Measurements from ENCODE around the gene MAML3. TPM values are rescaled to one million over a fixed set of nuclear protein-coding genes. Genes with fewer than 3 reads are reported as not detected.
A peak's percentile ranks its signal among the peaks of the same experiment; 100 is the strongest.

Gene MAML3
- total and polyA plus RNA-seq, 4 experiments from 2014 or later: 0.15 to 3.7 (median 1.7) TPM

DNA sequence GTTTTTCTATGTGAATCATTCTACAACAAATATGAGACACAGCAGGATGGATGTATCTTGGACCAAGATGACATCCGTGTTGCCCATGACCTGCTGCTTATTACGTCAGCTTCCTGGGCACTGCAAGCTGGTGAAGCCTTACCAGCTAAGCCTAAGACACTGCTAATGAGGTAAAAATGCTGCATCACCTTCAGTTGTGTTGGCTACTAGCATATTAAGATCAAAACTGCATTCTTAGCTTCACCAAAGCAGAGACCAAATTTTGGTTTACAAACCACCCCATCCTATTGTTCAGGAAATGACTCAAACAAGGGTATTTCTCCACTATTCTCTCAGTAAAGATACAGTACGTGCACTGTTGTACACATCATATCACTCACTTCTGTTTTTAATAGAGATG is 50.3 kb downstream of the MAML3 start:
- Mint-ChIP-seq H3K4me3 (peak overlapping the region in 1 of 8 donors; percentile 15), H3K4me1 (peaks cover 12 to 37% (median 18%) of the 10 kb centered on the region in 4 donors), H3K27me3 (peaks cover 0 to 4% of the 10 kb centered on the region in 2 donors), H3K27ac (peak overlapping the region in 5 of 7 donors; percentile 19 to 82 (median 45)), H3K36me3 (no peaks in the 10 kb centered on the region), H3K9me3 (peaks cover 0 to 3% (median 0%) of the 10 kb centered on the region in 8 donors)
- Histone ChIP-seq H3K9me3 (ENCODE audit: control insufficient read depth in 1 of 2, low read length in 2 of 2) (no peaks in the 10 kb centered on the region), H3K36me3 (ENCODE audit: insufficient read depth, low read length) (no peaks in the 10 kb centered on the region), H3K4me3 (ENCODE audit: low read length in 2 of 2) (no peak overlapping the region), H3K27me3 (ENCODE audit: insufficient read depth, low read length) (no peaks in the 10 kb centered on the region), H3K27ac (ENCODE audit: low read depth, low read length) (no peak overlapping the region), H3K4me1 (ENCODE audit: insufficient read depth, low read length) (peaks cover 13% of the 10 kb centered on the region)
- ChIA-PET CTCF (ENCODE audit: partially characterized antibody) (no interaction called here), POLR2A (ENCODE audit: partially characterized antibody) (interaction anchor here (1.1 kb wide), 1 partner anchor 47 kb away, joined by 4 read pairs; no protein-coding TSS in a partner anchor)
- intact Hi-C loops (cut with micrococcal nuclease): no loop called here
- DNase-seq: peak in 4 of 5 donors; percentile 17 to 72 (median 26)

DNA sequence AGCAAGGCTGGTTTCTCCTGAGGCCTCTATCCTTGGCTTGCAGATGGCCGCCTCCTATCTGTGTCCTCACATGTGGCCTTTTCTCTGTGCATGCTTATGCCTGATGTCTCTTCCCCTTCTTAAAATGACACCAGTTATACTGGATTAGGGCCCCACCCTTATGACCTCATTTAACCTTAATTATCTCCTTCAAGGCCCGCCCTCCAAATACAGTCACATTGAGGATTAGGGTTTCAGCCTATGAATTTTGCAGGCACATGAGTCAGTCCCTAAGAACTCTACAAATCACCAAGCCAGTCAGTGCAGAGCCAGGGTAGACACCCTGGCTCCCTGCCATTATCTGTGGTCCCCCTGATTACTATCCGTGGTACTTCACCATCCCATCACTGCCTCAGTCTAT is 51.6 kb downstream of the MAML3 start:
- H3K36me3 Mint-ChIP-seq: no peaks in the 10 kb centered on the region
- ChIA-PET CTCF (ENCODE audit: partially characterized antibody) (no interaction called here), POLR2A (ENCODE audit: partially characterized antibody) (no interaction called here)
- peaks cover 12 to 38% (median 18%) of the 10 kb centered on the region in 4 donors for H3K4me1 Mint-ChIP-seq
- no peak overlapping the region for H3K4me3 Mint-ChIP-seq
- Histone ChIP-seq H3K4me1 (ENCODE audit: insufficient read depth, low read length) (peaks cover 13% of the 10 kb centered on the region), H3K27ac (ENCODE audit: low read depth, low read length) (no peak overlapping the region), H3K9me3 (ENCODE audit: control insufficient read depth in 1 of 2, low read length in 2 of 2) (no peaks in the 10 kb centered on the region), H3K27me3 (ENCODE audit: insufficient read depth, low read length) (no peaks in the 10 kb centered on the region), H3K4me3 (ENCODE audit: low read length in 2 of 2) (no peak overlapping the region), H3K36me3 (ENCODE audit: insufficient read depth, low read length) (no peaks in the 10 kb centered on the region)
- peaks cover 0 to 3% (median 0%) of the 10 kb centered on the region in 8 donors for H3K9me3 Mint-ChIP-seq
- intact Hi-C loops (cut with micrococcal nuclease): no loop called here
- peak overlapping the region in 2 of 7 donors; percentile 19 to 51 for H3K27ac Mint-ChIP-seq
- DNase-seq: no peak
- H3K27me3 Mint-ChIP-seq: no peaks in the 10 kb centered on the region

DNA sequence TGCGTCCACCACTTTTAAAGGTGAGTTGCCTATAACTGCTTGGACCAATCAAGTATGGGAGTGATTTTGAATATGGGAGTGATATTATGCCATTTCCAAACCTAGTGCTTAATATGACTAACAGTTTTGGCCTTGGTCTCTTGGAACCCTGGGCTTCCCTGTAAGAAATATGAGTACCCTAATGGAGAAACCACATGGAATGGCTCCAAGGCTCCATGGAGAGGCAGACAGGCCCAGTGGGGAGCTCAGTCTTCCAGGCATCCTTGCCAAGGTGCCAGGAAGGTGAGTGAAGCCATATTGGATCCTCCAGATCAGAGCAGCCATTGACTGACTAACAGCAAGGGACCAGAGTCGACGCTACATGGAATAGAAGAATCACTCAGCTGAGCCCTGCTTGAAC is 53.2 kb downstream of the MAML3 start:
- Histone ChIP-seq H3K36me3 (ENCODE audit: insufficient read depth, low read length) (no peaks in the 10 kb centered on the region), H3K9me3 (ENCODE audit: control insufficient read depth in 1 of 2, low read length in 2 of 2) (no peaks in the 10 kb centered on the region), H3K27me3 (ENCODE audit: insufficient read depth, low read length) (no peaks in the 10 kb centered on the region), H3K4me1 (ENCODE audit: insufficient read depth, low read length) (peaks cover 27% of the 10 kb centered on the region), H3K27ac (ENCODE audit: low read depth, low read length) (no peak overlapping the region), H3K4me3 (ENCODE audit: low read length in 2 of 2) (no peak overlapping the region)
- peaks cover 0 to 2% of the 10 kb centered on the region in 2 donors for H3K36me3 Mint-ChIP-seq
- H3K4me3 Mint-ChIP-seq: no peak overlapping the region
- DNase-seq: no peak
- intact Hi-C loops (cut with micrococcal nuclease): no loop called here
- no peaks in the 10 kb centered on the region for H3K27me3 Mint-ChIP-seq
- CTCF ChIA-PET (ENCODE audit: partially characterized antibody): no interaction called here
- peak overlapping the region in 2 of 7 donors; percentile 36 to 67 for H3K27ac Mint-ChIP-seq
- POLR2A ChIA-PET (ENCODE audit: partially characterized antibody): no interaction called here
- peaks cover 24 to 50% (median 34%) of the 10 kb centered on the region in 4 donors for H3K4me1 Mint-ChIP-seq
- peaks cover 0 to 3% (median 0%) of the 10 kb centered on the region in 8 donors for H3K9me3 Mint-ChIP-seq

DNA sequence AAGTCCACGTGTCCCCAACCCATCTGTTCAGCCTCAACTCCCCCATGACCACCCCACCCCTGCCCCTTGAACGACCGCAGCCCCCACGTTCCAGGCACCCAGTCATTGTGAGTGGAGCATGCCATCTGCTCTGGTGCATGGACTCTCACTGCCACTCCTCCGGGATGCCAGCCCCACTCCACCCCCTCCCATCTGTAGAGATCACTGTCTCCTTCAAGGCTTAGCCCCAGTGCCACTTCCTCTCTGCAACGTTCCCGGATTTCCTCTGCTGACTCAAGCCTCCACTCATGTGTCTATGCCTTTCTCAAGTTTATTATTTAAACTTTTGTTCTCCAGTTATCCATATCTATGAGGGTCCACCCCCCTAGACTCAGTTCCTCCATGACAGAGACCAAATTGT is 54.0 kb downstream of the MAML3 start:
- Histone ChIP-seq H3K27me3 (ENCODE audit: insufficient read depth, low read length) (no peaks in the 10 kb centered on the region), H3K9me3 (ENCODE audit: control insufficient read depth in 1 of 2, low read length in 2 of 2) (no peaks in the 10 kb centered on the region), H3K36me3 (ENCODE audit: insufficient read depth, low read length) (no peaks in the 10 kb centered on the region), H3K4me1 (ENCODE audit: insufficient read depth, low read length) (peaks cover 35% of the 10 kb centered on the region), H3K4me3 (ENCODE audit: low read length in 2 of 2) (no peak overlapping the region), H3K27ac (ENCODE audit: low read depth, low read length) (no peak overlapping the region)
- Mint-ChIP-seq H3K4me1 (peaks cover 32 to 58% (median 42%) of the 10 kb centered on the region in 4 donors), H3K27me3 (no peaks in the 10 kb centered on the region), H3K36me3 (peaks cover 0 to 2% of the 10 kb centered on the region in 2 donors), H3K9me3 (peaks cover 0 to 3% (median 0%) of the 10 kb centered on the region in 8 donors), H3K27ac (peak overlapping the region in 3 of 7 donors; percentile 0 to 67 (median 59)), H3K4me3 (peak overlapping the region in 6 of 8 donors; percentile 6 to 53 (median 24))
- DNase-seq: no peak
- intact Hi-C loops (cut with micrococcal nuclease): loop anchor here (5.0 kb wide), 1 partner anchor 48 kb away; no protein-coding TSS in a partner anchor
- ChIA-PET CTCF (ENCODE audit: partially characterized antibody) (no interaction called here), POLR2A (ENCODE audit: partially characterized antibody) (no interaction called here)

DNA sequence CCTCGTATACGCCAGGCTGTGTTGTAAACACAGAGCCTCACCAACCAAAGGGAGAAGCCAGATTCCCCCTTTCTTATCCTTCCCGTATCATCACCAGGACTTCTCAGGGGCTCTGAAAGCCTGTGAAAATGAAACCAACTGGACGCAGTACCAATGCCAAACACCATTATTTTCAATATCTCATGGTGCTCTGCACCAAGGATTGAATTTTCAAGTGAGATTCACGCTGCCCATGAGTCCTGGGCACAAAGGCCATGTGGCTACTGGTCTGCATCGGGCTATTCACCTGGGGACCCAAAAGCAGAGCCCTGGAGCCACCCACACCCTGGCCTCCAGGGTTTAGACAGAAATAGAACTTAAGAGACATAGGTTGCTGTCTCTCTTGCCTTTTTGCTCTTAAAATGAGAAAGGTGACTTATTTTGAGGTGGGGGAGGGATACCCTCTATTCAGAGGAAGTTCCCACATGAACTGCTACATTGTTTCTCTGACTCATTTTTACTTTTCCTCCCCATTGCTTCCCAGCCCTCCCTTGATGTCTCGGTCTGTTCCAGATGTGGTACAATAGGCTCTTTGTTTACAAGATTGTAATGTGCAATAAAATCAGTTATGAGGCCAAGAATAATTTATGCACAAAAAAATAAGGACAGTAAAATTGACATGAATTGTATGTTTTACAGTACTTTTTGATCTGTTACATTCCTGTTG is 55.4 kb downstream of the MAML3 start:
- H3K4me1 ChIP-seq (ENCODE audit: insufficient read depth, low read length): peaks cover 48% of the 10 kb centered on the region
- ChIA-PET POLR2A (ENCODE audit: partially characterized antibody) (no interaction called here), CTCF (ENCODE audit: partially characterized antibody) (interaction anchor here (1.5 kb wide), 1 partner anchor 43 kb away, joined by 4 read pairs; no protein-coding TSS in a partner anchor)
- H3K27me3 ChIP-seq (ENCODE audit: insufficient read depth, low read length): no peaks in the 10 kb centered on the region
- intact Hi-C loops (cut with micrococcal nuclease): loop anchor here (5.0 kb wide), 1 partner anchor 46 kb away; no protein-coding TSS in a partner anchor
- H3K4me3 ChIP-seq (ENCODE audit: low read length in 2 of 2): no peak overlapping the region
- peak overlapping the region in 1 of 7 donors; percentile 26 for H3K27ac Mint-ChIP-seq
- DNase-seq: no peak
- peaks cover 0 to 3% (median 0%) of the 10 kb centered on the region in 8 donors for H3K9me3 Mint-ChIP-seq
- no peak overlapping the region for H3K4me3 Mint-ChIP-seq
- H3K36me3 ChIP-seq (ENCODE audit: insufficient read depth, low read length): no peaks in the 10 kb centered on the region
- no peak overlapping the region for H3K27ac ChIP-seq (ENCODE audit: low read depth, low read length)
- H3K27me3 Mint-ChIP-seq: no peaks in the 10 kb centered on the region
- peaks cover 0 to 2% of the 10 kb centered on the region in 2 donors for H3K36me3 Mint-ChIP-seq
- peaks cover 39 to 68% (median 53%) of the 10 kb centered on the region in 4 donors for H3K4me1 Mint-ChIP-seq
- no peaks in the 10 kb centered on the region for H3K9me3 ChIP-seq (ENCODE audit: control insufficient read depth in 1 of 2, low read length in 2 of 2)

DNA sequence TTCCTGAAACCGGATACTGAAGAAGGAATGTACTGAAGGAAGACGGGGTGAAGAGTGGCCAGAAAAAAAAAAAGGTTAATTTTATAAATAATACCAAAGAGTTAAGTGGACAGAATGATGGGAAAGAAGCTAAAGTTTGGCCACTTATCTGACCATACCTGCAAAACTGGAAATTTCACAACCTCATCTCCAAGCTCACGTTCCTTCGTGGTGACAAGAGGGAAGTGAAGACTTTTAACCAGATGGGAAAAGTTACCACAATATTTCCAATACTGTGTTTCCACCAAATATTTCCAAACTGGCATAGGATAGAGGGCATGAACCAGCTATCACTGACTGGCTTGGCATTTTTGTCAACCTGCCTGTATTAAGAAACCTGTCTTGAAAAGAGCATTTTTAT is 56.4 kb downstream of the MAML3 start:
- Histone ChIP-seq H3K9me3 (ENCODE audit: control insufficient read depth in 1 of 2, low read length in 2 of 2) (no peaks in the 10 kb centered on the region), H3K36me3 (ENCODE audit: insufficient read depth, low read length) (no peaks in the 10 kb centered on the region), H3K27me3 (ENCODE audit: insufficient read depth, low read length) (no peaks in the 10 kb centered on the region), H3K27ac (ENCODE audit: low read depth, low read length) (no peak overlapping the region), H3K4me1 (ENCODE audit: insufficient read depth, low read length) (peaks cover 48% of the 10 kb centered on the region), H3K4me3 (ENCODE audit: low read length in 2 of 2) (no peak overlapping the region)
- H3K9me3 Mint-ChIP-seq: peaks cover 0 to 2% (median 0%) of the 10 kb centered on the region in 8 donors
- H3K36me3 Mint-ChIP-seq: peaks cover 0 to 2% of the 10 kb centered on the region in 2 donors
- peaks cover 39 to 61% (median 50%) of the 10 kb centered on the region in 4 donors for H3K4me1 Mint-ChIP-seq
- no peak overlapping the region for H3K4me3 Mint-ChIP-seq
- ChIA-PET CTCF (ENCODE audit: partially characterized antibody) (interaction anchor here (1.5 kb wide), 1 partner anchor 42 kb away, joined by 4 read pairs; no protein-coding TSS in a partner anchor), POLR2A (ENCODE audit: partially characterized antibody) (interaction anchor here (0.9 to 1.4 kb wide), 3 partner anchors 19 to 56 kb away, joined by 3 read pairs; partner anchors contain the start of gene MAML3)
- no peak for DNase-seq
- intact Hi-C loops (cut with micrococcal nuclease): loop anchor here (5.0 kb wide), 1 partner anchor 45 kb away; no protein-coding TSS in a partner anchor
- no peaks in the 10 kb centered on the region for H3K27me3 Mint-ChIP-seq
- H3K27ac Mint-ChIP-seq: peak overlapping the region in 4 of 7 donors; percentile 2 to 94 (median 57)

DNA sequence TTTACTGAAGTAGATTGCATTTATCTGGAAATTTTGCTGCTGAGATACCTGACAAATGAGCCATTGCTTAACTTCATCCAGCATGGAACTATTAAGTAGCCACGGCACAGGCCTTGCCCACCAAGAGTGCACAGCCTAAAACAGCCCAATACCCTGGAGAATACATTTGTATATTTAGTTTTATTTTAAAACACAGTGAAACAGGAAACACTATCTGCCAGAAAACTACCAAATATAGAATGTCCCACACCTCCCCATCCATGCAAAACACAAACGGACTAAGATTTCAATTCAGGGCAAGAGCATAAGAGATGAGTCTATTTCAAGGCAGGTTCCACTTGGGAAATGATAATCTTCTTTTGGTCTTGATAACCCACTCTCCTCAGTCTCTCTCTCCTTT is 57.1 kb downstream of the MAML3 start:
- no peak for DNase-seq
- Histone ChIP-seq H3K27me3 (ENCODE audit: insufficient read depth, low read length) (no peaks in the 10 kb centered on the region), H3K4me3 (ENCODE audit: low read length in 2 of 2) (no peak overlapping the region), H3K27ac (ENCODE audit: low read depth, low read length) (no peak overlapping the region), H3K9me3 (ENCODE audit: control insufficient read depth in 1 of 2, low read length in 2 of 2) (no peaks in the 10 kb centered on the region), H3K4me1 (ENCODE audit: insufficient read depth, low read length) (peaks cover 48% of the 10 kb centered on the region), H3K36me3 (ENCODE audit: insufficient read depth, low read length) (no peaks in the 10 kb centered on the region)
- CTCF ChIA-PET (ENCODE audit: partially characterized antibody): interaction anchor here (1.5 kb wide), 1 partner anchor 41 kb away, joined by 4 read pairs; no protein-coding TSS in a partner anchor
- Mint-ChIP-seq H3K4me3 (peak overlapping the region in 1 of 8 donors; percentile 79), H3K9me3 (no peaks in the 10 kb centered on the region), H3K36me3 (peaks cover 0 to 2% of the 10 kb centered on the region in 2 donors), H3K4me1 (peaks cover 39 to 57% (median 50%) of the 10 kb centered on the region in 4 donors), H3K27ac (peak overlapping the region; percentile 45 to 94 (median 93)), H3K27me3 (no peaks in the 10 kb centered on the region)
- intact Hi-C loops (cut with micrococcal nuclease): loop anchor here (1.0 to 5.0 kb wide), 2 partner anchors 45 to 55 kb away; no protein-coding TSS in a partner anchor
- POLR2A ChIA-PET (ENCODE audit: partially characterized antibody): interaction anchor here (0.9 to 3.0 kb wide), 3 partner anchors 19 to 57 kb away, joined by 3 to 19 read pairs (median 3); partner anchors contain the start of gene MAML3
